GM13977 (cell line): ENCODE measurements around the gene MMS19.

ENCODE experiments used
- DNase-seq: peaks from one replicate; pipeline ENCODE4 v3.0.0; 2012; ENCODE audit warnings: low spot score
- CTCF ChIP-seq: IDR thresholded peaks from 2 replicates; pipeline ENCODE4 v1.5.1; 2012; ENCODE audit warnings: mild to moderate bottlenecking, control low read depth; ENCODE audit not compliant: insufficient read depth; ENCODE audit errors: extremely low read depth, missing control alignments
- in situ Hi-C: fragments of 300-500 bp; cut with MboI; formaldehyde crosslinking; loops from one replicate; pipeline ENCODE4 v1.12.0; 2022; ENCODE audit warnings: low sequenced_read_pairs, low pct_unique_long_range_greater_than_20kb, mixed read lengths, inconsistent platforms; ENCODE audit not compliant: unreplicated experiment

MMS19 gene

DNA sequence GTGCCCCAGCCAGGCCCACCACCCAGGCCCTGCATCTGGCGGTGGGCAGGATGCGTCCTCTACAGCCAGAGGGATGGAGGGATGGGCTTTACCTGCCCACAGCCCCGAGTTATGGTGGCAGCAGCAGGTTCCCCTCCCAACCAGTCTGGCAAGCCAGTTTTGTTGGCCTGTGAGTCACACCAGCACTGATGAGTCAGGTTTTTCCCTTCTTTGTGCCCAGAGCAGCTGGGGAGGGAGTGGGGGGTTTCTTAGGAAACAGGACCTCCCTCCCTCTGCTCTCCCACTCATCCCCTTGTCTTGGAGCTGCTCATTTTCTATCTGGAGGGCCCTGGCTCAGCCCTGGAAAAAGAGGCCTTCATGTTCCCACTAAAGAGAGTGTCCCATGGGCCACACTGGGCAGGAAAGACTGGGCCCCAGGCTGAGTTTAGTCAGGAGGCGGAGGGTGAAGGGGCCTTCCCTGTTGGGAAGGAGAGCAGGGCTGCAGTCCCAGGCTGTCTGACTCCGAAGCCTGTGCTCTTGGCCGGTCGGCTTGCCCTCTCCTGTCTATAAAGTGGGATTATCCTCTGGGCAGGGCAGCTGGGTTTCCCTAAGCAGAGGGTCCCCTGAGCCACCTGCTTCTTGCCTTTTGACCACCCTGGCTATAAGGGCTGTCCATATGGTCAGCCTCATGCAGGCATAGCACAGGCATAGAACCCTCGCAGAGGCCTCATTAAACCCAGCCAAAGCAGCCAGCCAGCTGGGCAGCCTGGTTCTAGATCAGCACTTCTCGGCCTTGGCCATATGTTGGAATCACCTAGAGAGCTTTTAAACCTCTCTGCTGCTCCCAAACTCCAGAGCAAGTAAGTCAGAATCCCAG lies 44.2 kb upstream of the MMS19 start:
- TF ChIP-seq CTCF: no peak
- DNase-seq: no peak
- in situ Hi-C loops: no loop called here

DNA sequence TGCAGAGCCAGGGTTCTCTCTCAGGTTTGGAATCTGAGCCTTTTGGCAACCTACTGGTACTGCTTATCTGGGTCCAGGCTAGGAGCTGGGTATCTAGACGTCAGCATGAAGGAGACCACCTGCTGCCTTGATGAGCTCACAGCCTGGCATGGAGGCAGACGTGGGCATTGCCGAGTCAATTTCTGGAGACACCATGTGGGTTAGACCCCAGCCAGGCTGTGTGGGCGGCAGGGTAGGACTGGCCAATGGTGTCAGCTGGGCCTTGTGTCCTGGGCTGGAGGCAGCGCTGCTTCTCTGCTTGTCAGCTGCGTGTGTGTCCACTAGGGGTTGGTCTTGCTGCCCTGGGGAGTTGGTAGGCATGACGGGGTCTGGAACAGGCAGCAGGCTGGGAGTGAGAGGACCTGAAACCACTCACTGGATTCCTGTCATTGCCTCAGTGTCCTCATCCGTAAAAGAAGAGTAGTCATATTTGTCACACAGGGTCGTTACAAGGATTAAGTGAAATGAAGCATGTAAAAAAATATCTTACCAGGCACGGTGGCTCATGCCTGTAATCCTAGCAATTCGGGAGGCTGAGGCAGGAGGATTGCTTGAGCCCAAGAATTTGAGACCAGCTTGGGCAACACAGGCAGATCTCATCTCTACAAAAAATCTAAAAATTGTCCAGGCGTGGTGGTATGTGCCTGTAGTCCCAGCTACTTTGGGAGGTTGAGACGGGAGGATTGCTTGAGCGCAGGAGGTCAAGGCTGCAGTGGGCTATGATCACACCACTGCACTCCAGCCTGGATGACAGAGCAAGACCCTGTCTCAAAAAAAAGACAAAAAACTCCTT lies 42.7 kb upstream of the MMS19 start:
- in situ Hi-C loops: no loop called here
- no peak for TF ChIP-seq CTCF
- DNase-seq: no peak

- DNase-seq: no peak
- TF ChIP-seq CTCF: no peak
- in situ Hi-C loops: no loop called here
Measured at GRCh38 chr10:97539523-97540200, 41.4 kb upstream of the MMS19 start.

GRCh38 chr10:97538839-97539238 lies 40.6 kb upstream of the MMS19 start:
- DNase-seq: no peak
- no peak for TF ChIP-seq CTCF
- in situ Hi-C loops: no loop called here

DNA sequence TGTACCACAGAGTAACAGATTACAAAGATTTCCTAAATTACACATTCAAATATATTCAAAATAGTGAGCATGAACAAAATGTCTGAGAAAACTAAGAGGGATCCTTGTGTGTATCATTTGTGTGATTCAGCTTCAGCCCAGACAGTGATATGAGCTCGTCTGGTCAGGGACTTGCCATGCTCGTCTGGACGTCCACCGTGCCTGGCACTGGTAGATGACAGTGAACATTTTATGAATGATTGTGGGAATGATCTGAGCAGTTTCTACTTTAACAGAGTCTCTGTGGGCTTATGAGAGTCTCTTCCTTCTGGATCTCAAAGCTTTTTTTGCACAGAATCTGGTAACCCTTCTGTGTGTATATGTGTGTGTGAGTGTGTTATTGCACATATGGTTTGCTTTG lies 40.2 kb upstream of the MMS19 start:
- in situ Hi-C loops: no loop called here

More for the DNA sequence above, 40.2 kb upstream of the MMS19 start:
- no peak for TF ChIP-seq CTCF
- DNase-seq: no peak
